Subcutaneous adipose tissue (tissue), 4 donors: ENCODE data around the gene TK2. TPM values are rescaled to one million over a fixed set of nuclear protein-coding genes. Genes with fewer than 3 reads are reported as not detected.

Source experiments
- small RNA-seq: library from RNA; depleted of rRNA; stranded (forward); fragments of <200 nt; gene quantifications from one replicate; pipeline ENCODE3, GENCODE V24; 2016
- total RNA-seq, 4 donors: library from RNA; depleted of rRNA; stranded (reverse); fragments of >200 nt; gene quantifications; one replicate each; pipeline ENCODE4 v1.1.0, GENCODE V29; 2016
- TF ChIP-seq, protein P1 (sequence below): fragments of 450-650 bp; IDR thresholded peaks from one replicate; pipeline ENCODE4 v1.5.1; 2016; ENCODE audit warnings: low read depth, mild to moderate bottlenecking, control low read depth, antibody characterized with exemption, moderate library complexity

TK2 gene
- total RNA-seq, 4 donors from 2014 or later, result 63.6 to 118 (median 92.4) TPM

DNA sequence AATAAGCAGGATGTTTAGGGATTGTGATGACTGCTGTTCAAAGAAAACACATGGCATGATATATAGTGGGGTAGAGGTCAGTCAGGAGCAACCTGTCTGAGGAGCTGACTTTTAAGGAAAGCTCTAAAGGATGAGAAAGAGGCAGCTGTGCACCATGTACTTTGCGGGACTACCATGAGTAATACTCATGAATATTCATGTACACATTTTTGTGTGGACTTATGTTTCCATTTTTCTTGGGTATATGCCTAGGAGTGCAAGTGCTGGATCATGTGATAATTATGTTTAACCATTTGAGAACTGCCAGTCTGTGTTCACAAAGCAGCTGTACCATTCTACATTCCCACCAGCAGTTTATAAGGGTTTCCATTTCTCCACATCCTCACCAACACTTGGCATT, 87.0 kb downstream of the TK2 start:
- TF ChIP-seq, protein P1, sequence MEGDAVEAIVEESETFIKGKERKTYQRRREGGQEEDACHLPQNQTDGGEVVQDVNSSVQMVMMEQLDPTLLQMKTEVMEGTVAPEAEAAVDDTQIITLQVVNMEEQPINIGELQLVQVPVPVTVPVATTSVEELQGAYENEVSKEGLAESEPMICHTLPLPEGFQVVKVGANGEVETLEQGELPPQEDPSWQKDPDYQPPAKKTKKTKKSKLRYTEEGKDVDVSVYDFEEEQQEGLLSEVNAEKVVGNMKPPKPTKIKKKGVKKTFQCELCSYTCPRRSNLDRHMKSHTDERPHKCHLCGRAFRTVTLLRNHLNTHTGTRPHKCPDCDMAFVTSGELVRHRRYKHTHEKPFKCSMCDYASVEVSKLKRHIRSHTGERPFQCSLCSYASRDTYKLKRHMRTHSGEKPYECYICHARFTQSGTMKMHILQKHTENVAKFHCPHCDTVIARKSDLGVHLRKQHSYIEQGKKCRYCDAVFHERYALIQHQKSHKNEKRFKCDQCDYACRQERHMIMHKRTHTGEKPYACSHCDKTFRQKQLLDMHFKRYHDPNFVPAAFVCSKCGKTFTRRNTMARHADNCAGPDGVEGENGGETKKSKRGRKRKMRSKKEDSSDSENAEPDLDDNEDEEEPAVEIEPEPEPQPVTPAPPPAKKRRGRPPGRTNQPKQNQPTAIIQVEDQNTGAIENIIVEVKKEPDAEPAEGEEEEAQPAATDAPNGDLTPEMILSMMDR, result no peak

DNA sequence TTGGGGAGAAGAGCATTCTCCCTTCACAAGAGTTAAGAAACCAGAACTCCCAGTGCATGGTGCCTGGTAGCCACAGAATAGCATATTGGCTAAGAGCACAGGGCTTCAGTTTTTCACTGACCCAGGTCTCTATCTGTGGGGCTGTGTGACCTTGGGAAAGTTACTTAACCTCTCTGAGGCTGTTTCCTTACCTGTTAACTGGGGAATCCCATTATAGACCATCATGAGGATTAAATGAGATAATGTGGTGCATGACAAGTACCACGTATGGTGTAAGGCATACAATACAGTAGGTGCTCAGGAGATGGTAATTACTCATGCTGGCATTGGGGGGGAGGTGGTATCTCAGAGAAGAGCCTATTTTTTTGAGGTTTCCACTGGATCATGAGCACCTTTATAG, 89.2 kb downstream of the TK2 start:
- TF ChIP-seq, protein P1, result no peak

DNA sequence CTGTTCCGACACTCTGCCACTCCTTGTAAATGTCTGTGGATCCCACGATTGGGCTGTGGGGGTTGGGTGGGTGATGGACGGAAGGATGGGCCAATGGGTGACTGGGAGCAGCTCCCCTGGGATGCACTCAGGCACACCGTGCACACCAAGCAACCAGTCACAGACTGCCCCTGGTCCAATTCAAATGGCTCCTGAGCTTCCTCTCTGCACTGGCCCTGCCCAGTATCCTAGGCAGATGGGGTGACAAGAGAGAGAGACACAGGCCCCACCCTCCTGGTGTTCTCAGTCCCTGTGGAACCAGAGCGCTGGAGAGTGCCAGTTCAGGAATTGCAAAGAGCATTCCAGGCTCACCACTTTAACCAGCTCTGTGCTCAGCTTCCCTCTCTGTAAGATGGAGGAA, 90.0 kb downstream of the TK2 start:
- TF ChIP-seq, protein P1, result no peak

DNA sequence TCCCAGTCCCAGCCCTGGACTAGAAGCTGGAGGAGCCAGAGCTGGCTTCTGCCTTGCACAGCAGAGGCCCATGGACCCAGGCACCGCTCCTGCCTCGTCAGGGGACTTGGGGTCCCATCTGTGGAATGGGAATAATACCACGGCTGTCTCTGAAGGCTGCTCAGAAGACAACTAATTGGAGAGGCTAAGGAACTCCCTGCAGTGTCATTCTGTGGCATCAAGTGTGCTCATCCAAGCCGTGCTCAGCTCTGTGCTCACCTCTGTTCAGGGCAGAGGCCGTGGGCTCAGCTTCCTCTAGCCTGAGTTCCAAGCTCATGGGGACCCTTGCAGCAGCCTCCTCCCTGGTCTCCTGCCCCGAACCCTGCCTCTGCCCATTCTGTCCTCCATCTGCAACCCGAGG, 91.1 kb downstream of the TK2 start:
- TF ChIP-seq, protein P1, result no peak

DNA sequence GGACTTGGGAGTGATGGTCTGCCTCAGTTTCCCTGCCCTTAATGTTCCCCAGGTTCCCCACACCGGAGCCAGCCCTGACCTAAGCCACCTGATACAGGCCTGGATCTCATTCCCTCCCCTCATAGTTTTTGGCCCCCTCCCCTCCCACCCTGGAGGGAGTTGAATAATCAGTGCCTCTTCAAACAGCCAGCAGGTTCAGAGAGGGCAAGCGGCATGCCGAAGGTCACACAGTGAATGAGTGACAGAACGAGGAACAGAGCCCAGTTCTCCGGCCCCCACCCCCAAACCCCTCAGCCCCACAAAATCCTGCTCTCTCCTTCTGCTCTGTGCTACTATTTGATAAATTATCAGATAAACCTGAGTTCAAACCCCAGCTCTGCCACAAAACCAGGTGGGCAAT, 91.6 kb downstream of the TK2 start:
- TF ChIP-seq, protein P1, result no peak

Small RNA genes lying within 50 kb of the gene (small RNA-seq; reads per million reads assigned to genes)
- gene CKLF-CMTM1, result not detected

Other genes with a start within 250 kb of the TK2 start
- 100 to 1,000 TPM in 1 of 4 donors, 10 to 100 TPM in 3; 28.7 to 155 (median 43.2) TPM for gene CDH5, start 183.4 kb downstream of the TK2 start, total RNA-seq
- under 1 TPM in 1 of 4 donors, not detected in 3; 0.88 TPM for gene BEAN1, start 122.8 kb downstream of the TK2 start, total RNA-seq
- 10 to 100 TPM; 30.5 to 94.3 (median 42.2) TPM for gene CKLF, start 2.5 kb upstream of the TK2 start, total RNA-seq
- 1 to 10 TPM in 1 of 4 donors, under 1 TPM in 2, not detected in 1; 0.66 to 2.2 (median 0.82) TPM for gene CMTM1, start 16.3 kb upstream of the TK2 start, total RNA-seq
- gene CMTM2, start 29.3 kb upstream of the TK2 start, total RNA-seq, result not detected
- gene CMTM3, start 54.6 kb upstream of the TK2 start, total RNA-seq, result 100 to 1,000 TPM in 1 of 4 donors, 10 to 100 TPM in 3; 27.5 to 101 (median 43.1) TPM
- 10 to 100 TPM; 12.1 to 16.0 (median 13.0) TPM for gene CMTM4, start 146.6 kb upstream of the TK2 start, total RNA-seq
- gene DYNC1LI2, start 201.5 kb upstream of the TK2 start, total RNA-seq, result 100 to 1,000 TPM; 123 to 210 (median 165) TPM